ENCODE results near the gene NMB. TPM values are rescaled to one million over a fixed set of nuclear protein-coding genes. Genes with fewer than 3 reads are reported as not detected.
A peak's percentile ranks its signal among the peaks of the same experiment; 100 is the strongest.

NMB gene, protein sequence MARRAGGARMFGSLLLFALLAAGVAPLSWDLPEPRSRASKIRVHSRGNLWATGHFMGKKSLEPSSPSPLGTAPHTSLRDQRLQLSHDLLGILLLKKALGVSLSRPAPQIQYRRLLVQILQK
- 6.9 and 8.5 TPM in 2 replicates for total RNA-seq

DNA sequence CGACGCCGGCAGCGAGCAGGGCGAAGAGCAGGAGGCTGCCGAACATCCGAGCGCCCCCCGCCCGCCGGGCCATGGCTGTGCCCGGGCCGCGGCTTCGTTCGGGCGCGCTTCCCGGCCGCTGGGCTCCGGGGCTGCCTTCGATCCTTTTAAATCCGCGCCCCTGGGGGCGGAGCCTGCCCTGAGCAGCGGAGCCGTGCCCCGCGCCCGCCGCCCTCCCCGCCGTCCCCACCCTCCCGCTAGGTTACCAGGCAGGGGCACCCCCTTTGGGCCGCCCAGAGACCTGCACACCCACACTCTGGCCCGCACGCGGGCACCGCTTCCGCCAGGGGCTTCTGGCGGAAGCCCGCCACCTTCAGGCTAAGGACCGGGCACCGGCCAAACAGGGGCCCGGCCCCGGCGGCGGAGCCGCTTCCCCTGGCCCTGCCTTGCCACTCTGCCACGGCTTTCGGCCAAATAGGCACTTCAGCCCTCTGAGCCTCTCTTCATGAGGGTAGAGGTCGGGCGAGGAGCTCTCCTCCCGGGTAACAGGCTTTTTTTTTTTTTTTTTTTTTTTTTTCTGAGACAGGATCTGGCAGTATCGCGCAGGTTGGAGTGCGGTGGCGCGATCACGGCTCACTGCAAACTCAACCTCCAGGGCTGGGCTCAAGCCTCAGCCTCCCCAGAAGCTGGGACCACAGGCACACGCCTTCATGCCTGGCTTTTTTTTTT, at the start of gene NMB:
Gene NMB (minus strand): TSS at position 120 of the 708 bp plus-strand sequence. CDS start 47 bp downstream, at position 73.
- peak; percentile 97 for DNase-seq (ENCODE audit: insufficient read length, low spot score, missing footprints)
- Histone ChIP-seq H4K20me1 (ENCODE audit: insufficient read depth, low read length) (no peaks in the 10 kb centered on the region), H3K4me1 (ENCODE audit: insufficient read depth, low read length) (peaks cover 20% of the 10 kb centered on the region), H3K79me2 (ENCODE audit: insufficient read depth, low read length) (peaks cover 8% of the 10 kb centered on the region), H3K27me3 (ENCODE audit: insufficient read depth, low read length) (no peaks in the 10 kb centered on the region), H2AFZ (ENCODE audit: low read length) (peak within 1 kb of the TSS; percentile 73), H3K36me3 (ENCODE audit: insufficient read depth, low read length) (peaks cover 3% of the 10 kb centered on the region), H3K4me2 (ENCODE audit: insufficient read depth, low read length) (peak within 1 kb of the TSS; percentile 86), H3K27ac (ENCODE audit: low read depth, low read length) (peak within 1 kb of the TSS; percentile 65), H3K4me3 (ENCODE audit: insufficient read depth, low read length) (peak within 1 kb of the TSS; percentile 73), H3K9me3 (ENCODE audit: low read depth, low read length) (no peaks in the 10 kb centered on the region)
- TF ChIP-seq, protein P1, sequence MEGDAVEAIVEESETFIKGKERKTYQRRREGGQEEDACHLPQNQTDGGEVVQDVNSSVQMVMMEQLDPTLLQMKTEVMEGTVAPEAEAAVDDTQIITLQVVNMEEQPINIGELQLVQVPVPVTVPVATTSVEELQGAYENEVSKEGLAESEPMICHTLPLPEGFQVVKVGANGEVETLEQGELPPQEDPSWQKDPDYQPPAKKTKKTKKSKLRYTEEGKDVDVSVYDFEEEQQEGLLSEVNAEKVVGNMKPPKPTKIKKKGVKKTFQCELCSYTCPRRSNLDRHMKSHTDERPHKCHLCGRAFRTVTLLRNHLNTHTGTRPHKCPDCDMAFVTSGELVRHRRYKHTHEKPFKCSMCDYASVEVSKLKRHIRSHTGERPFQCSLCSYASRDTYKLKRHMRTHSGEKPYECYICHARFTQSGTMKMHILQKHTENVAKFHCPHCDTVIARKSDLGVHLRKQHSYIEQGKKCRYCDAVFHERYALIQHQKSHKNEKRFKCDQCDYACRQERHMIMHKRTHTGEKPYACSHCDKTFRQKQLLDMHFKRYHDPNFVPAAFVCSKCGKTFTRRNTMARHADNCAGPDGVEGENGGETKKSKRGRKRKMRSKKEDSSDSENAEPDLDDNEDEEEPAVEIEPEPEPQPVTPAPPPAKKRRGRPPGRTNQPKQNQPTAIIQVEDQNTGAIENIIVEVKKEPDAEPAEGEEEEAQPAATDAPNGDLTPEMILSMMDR (IDR thresholded peaks at IDR 0.05; ENCODE audit: extremely low read depth, low read depth, low read length) = peak; percentile 42

DNA sequence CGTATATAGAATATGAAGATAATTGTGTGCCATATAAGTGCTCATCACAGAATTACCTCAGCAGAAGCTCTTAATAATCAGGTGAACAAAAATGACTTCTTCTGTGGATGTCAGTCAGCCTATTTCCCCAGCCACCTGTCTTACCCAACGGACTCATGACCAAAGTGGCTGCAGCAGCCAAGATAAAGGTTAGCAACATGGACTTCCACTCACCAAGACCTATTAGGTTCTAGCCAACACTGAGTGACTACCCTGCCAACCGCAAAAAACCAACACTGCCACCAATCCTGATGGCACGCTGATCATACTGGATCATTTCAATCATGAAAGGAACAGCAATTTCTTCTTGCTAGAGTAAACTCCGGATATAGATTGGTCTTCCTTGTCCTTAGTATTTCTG, 45.8 kb upstream of the NMB start:
- TF ChIP-seq, protein P1 (IDR thresholded peaks at IDR 0.05; ENCODE audit: extremely low read depth, low read depth, low read length) = no peak
- Histone ChIP-seq H3K27ac (ENCODE audit: low read depth, low read length) (no peak overlapping the region), H3K36me3 (ENCODE audit: insufficient read depth, low read length) (no peaks in the 10 kb centered on the region), H3K9me3 (ENCODE audit: low read depth, low read length) (no peaks in the 10 kb centered on the region), H4K20me1 (ENCODE audit: insufficient read depth, low read length) (peaks cover 48% of the 10 kb centered on the region), H3K79me2 (ENCODE audit: insufficient read depth, low read length) (peaks cover 98% of the 10 kb centered on the region), H3K4me3 (ENCODE audit: insufficient read depth, low read length) (no peak overlapping the region), H2AFZ (ENCODE audit: low read length) (no peak overlapping the region), H3K4me2 (ENCODE audit: insufficient read depth, low read length) (no peak overlapping the region), H3K4me1 (ENCODE audit: insufficient read depth, low read length) (peaks cover 3% of the 10 kb centered on the region), H3K27me3 (ENCODE audit: insufficient read depth, low read length) (no peaks in the 10 kb centered on the region)
- DNase-seq (ENCODE audit: insufficient read length, low spot score, missing footprints) = peak; percentile 14

- Histone ChIP-seq H3K79me2 (ENCODE audit: insufficient read depth, low read length) (peaks cover 98% of the 10 kb centered on the region), H3K4me3 (ENCODE audit: insufficient read depth, low read length) (no peak overlapping the region), H3K9me3 (ENCODE audit: low read depth, low read length) (no peaks in the 10 kb centered on the region), H3K4me1 (ENCODE audit: insufficient read depth, low read length) (peaks cover 3% of the 10 kb centered on the region), H3K36me3 (ENCODE audit: insufficient read depth, low read length) (no peaks in the 10 kb centered on the region), H3K27me3 (ENCODE audit: insufficient read depth, low read length) (no peaks in the 10 kb centered on the region), H2AFZ (ENCODE audit: low read length) (no peak overlapping the region), H3K4me2 (ENCODE audit: insufficient read depth, low read length) (no peak overlapping the region), H3K27ac (ENCODE audit: low read depth, low read length) (no peak overlapping the region), H4K20me1 (ENCODE audit: insufficient read depth, low read length) (peaks cover 44% of the 10 kb centered on the region)
- DNase-seq (ENCODE audit: insufficient read length, low spot score, missing footprints) = no peak
- TF ChIP-seq, protein P1 (IDR thresholded peaks at IDR 0.05; ENCODE audit: extremely low read depth, low read depth, low read length) = no peak
Observed at GRCh38 chr15:84702961-84703482, 45.0 kb upstream of the NMB start.

- Histone ChIP-seq H3K4me2 (ENCODE audit: insufficient read depth, low read length) (no peak overlapping the region), H3K36me3 (ENCODE audit: insufficient read depth, low read length) (no peaks in the 10 kb centered on the region), H3K4me3 (ENCODE audit: insufficient read depth, low read length) (no peak overlapping the region), H3K79me2 (ENCODE audit: insufficient read depth, low read length) (peaks cover 96% of the 10 kb centered on the region), H3K9me3 (ENCODE audit: low read depth, low read length) (no peaks in the 10 kb centered on the region), H3K4me1 (ENCODE audit: insufficient read depth, low read length) (no peaks in the 10 kb centered on the region), H3K27me3 (ENCODE audit: insufficient read depth, low read length) (no peaks in the 10 kb centered on the region), H2AFZ (ENCODE audit: low read length) (no peak overlapping the region), H3K27ac (ENCODE audit: low read depth, low read length) (no peak overlapping the region), H4K20me1 (ENCODE audit: insufficient read depth, low read length) (peaks cover 27% of the 10 kb centered on the region)
- TF ChIP-seq, protein P1 (IDR thresholded peaks at IDR 0.05; ENCODE audit: extremely low read depth, low read depth, low read length) = no peak
- peak; percentile 14 for DNase-seq (ENCODE audit: insufficient read length, low spot score, missing footprints)
Observed at GRCh38 chr15:84699538-84700191, 41.7 kb upstream of the NMB start.
